ENCODE results near the gene SLC9A6.

DNA sequence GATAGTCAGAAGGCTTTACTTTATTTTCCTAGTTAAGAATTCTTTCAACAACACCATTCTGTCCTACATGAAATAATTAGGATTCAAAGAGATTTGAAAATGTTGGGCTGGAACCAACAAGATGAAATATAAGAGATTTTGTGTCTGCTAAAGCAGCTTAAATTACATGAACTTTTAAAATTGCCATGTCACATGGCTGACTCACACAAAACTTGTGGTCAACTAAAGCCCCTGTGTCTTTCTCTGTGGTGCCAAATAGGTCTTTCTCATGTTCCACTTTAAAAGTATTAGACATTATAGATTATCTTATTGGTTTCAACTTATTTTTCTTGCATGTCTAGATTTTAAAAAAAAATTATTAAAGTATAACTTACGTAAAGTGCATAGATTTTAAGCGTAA is 101.3 kb downstream of the SLC9A6 start:
- TF ChIP-seq, protein P1, sequence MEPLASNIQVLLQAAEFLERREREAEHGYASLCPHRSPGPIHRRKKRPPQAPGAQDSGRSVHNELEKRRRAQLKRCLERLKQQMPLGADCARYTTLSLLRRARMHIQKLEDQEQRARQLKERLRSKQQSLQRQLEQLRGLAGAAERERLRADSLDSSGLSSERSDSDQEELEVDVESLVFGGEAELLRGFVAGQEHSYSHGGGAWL (CRISPR knock-in tag; IDR thresholded peaks at IDR 0.05) = no peak
- TF ChIP-seq, protein P2, sequence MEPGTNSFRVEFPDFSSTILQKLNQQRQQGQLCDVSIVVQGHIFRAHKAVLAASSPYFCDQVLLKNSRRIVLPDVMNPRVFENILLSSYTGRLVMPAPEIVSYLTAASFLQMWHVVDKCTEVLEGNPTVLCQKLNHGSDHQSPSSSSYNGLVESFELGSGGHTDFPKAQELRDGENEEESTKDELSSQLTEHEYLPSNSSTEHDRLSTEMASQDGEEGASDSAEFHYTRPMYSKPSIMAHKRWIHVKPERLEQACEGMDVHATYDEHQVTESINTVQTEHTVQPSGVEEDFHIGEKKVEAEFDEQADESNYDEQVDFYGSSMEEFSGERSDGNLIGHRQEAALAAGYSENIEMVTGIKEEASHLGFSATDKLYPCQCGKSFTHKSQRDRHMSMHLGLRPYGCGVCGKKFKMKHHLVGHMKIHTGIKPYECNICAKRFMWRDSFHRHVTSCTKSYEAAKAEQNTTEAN (CRISPR knock-in tag; conservative IDR thresholded peaks at IDR 0.05) = no peak
- TF ChIP-seq ZNF510 (CRISPR knock-in tag; IDR thresholded peaks at IDR 0.05; ENCODE audit: low read depth) (no peak), NCOA5 (CRISPR knock-in tag; IDR thresholded peaks at IDR 0.05) (no peak), ZNF232 (CRISPR knock-in tag; IDR thresholded peaks at IDR 0.05; ENCODE audit: borderline replicate concordance) (no peak), POLR2AphosphoS5 (IDR thresholded peaks at IDR 0.05; ENCODE audit: low read depth, low read length) (no peak), POLR2A (IDR thresholded peaks at IDR 0.05; ENCODE audit: insufficient read depth in 1 of 2, low read depth in 2 of 2, low read length in 2 of 2) (no peak), MED1 (CRISPR knock-in tag; IDR thresholded peaks at IDR 0.05) (no peak), DPF2 (CRISPR knock-in tag; IDR thresholded peaks at IDR 0.05; ENCODE audit: borderline replicate concordance, low read depth) (no peak), RAD51 (IDR thresholded peaks at IDR 0.05; ENCODE audit: borderline replicate concordance) (no peak)
- TF ChIP-seq, protein P3, sequence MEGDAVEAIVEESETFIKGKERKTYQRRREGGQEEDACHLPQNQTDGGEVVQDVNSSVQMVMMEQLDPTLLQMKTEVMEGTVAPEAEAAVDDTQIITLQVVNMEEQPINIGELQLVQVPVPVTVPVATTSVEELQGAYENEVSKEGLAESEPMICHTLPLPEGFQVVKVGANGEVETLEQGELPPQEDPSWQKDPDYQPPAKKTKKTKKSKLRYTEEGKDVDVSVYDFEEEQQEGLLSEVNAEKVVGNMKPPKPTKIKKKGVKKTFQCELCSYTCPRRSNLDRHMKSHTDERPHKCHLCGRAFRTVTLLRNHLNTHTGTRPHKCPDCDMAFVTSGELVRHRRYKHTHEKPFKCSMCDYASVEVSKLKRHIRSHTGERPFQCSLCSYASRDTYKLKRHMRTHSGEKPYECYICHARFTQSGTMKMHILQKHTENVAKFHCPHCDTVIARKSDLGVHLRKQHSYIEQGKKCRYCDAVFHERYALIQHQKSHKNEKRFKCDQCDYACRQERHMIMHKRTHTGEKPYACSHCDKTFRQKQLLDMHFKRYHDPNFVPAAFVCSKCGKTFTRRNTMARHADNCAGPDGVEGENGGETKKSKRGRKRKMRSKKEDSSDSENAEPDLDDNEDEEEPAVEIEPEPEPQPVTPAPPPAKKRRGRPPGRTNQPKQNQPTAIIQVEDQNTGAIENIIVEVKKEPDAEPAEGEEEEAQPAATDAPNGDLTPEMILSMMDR (CRISPR knock-in tag; IDR thresholded peaks at IDR 0.05) = no peak
- TF ChIP-seq, protein P4, sequence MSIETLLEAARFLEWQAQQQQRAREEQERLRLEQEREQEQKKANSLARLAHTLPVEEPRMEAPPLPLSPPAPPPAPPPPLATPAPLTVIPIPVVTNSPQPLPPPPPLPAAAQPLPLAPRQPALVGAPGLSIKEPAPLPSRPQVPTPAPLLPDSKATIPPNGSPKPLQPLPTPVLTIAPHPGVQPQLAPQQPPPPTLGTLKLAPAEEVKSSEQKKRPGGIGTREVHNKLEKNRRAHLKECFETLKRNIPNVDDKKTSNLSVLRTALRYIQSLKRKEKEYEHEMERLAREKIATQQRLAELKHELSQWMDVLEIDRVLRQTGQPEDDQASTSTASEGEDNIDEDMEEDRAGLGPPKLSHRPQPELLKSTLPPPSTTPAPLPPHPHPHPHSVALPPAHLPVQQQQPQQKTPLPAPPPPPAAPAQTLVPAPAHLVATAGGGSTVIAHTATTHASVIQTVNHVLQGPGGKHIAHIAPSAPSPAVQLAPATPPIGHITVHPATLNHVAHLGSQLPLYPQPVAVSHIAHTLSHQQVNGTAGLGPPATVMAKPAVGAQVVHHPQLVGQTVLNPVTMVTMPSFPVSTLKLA (IDR thresholded peaks at IDR 0.05) = no peak
- TF ChIP-seq, protein P5, sequence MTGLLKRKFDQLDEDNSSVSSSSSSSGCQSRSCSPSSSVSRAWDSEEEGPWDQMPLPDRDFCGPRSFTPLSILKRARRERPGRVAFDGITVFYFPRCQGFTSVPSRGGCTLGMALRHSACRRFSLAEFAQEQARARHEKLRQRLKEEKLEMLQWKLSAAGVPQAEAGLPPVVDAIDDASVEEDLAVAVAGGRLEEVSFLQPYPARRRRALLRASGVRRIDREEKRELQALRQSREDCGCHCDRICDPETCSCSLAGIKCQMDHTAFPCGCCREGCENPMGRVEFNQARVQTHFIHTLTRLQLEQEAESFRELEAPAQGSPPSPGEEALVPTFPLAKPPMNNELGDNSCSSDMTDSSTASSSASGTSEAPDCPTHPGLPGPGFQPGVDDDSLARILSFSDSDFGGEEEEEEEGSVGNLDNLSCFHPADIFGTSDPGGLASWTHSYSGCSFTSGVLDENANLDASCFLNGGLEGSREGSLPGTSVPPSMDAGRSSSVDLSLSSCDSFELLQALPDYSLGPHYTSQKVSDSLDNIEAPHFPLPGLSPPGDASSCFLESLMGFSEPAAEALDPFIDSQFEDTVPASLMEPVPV (CRISPR knock-in tag; IDR thresholded peaks at IDR 0.05) = no peak
- TF ChIP-seq, protein P6, sequence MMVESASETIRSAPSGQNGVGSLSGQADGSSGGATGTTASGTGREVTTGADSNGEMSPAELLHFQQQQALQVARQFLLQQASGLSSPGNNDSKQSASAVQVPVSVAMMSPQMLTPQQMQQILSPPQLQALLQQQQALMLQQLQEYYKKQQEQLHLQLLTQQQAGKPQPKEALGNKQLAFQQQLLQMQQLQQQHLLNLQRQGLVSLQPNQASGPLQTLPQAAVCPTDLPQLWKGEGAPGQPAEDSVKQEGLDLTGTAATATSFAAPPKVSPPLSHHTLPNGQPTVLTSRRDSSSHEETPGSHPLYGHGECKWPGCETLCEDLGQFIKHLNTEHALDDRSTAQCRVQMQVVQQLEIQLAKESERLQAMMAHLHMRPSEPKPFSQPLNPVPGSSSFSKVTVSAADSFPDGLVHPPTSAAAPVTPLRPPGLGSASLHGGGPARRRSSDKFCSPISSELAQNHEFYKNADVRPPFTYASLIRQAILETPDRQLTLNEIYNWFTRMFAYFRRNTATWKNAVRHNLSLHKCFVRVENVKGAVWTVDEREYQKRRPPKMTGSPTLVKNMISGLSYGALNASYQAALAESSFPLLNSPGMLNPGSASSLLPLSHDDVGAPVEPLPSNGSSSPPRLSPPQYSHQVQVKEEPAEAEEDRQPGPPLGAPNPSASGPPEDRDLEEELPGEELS (CRISPR knock-in tag; IDR thresholded peaks at IDR 0.05) = no peak
